ENCODE measurements around the gene UBE2D1. TPM values are rescaled to one million over a fixed set of nuclear protein-coding genes. Genes with fewer than 3 reads are reported as not detected.

Gene UBE2D1
- total RNA-seq, 3 donors from 2014 or later = 17.2 to 18.4 (median 18.4) TPM

DNA sequence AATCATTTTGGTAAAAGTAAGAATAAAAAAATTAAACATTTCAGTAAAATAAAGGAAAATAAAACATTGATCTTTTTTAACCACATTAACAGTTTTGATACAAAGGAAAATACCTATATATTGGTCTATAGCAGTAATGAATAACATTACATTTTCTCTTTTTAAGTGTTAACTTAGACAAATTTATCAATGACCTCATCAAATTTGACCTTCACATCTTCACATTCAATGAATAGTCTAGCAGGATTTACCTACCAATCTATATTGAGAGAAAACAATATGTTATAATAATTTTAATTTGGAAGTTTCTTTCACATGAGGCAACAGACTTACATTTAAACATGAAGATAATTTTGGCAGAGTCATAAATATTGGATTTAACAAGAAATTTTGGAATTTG is 17.9 kb upstream of the UBE2D1 start:
- H3K36me3 ChIP-seq (ENCODE audit: low read depth) = no peaks in the 10 kb centered on the region
- DNase-seq (no peak), ATAC-seq (no peak)
- intact Hi-C loops (cut with DNase I, micrococcal nuclease) = no loop called here
- H3K4me1 ChIP-seq (ENCODE audit: low read depth) = no peaks in the 10 kb centered on the region
- TF ChIP-seq, protein P1, sequence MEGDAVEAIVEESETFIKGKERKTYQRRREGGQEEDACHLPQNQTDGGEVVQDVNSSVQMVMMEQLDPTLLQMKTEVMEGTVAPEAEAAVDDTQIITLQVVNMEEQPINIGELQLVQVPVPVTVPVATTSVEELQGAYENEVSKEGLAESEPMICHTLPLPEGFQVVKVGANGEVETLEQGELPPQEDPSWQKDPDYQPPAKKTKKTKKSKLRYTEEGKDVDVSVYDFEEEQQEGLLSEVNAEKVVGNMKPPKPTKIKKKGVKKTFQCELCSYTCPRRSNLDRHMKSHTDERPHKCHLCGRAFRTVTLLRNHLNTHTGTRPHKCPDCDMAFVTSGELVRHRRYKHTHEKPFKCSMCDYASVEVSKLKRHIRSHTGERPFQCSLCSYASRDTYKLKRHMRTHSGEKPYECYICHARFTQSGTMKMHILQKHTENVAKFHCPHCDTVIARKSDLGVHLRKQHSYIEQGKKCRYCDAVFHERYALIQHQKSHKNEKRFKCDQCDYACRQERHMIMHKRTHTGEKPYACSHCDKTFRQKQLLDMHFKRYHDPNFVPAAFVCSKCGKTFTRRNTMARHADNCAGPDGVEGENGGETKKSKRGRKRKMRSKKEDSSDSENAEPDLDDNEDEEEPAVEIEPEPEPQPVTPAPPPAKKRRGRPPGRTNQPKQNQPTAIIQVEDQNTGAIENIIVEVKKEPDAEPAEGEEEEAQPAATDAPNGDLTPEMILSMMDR (IDR thresholded peaks at IDR 0.05) = no peak
- H3K9me3 ChIP-seq = no peaks in the 10 kb centered on the region
- no peak overlapping the region for H3K4me3 ChIP-seq

DNA sequence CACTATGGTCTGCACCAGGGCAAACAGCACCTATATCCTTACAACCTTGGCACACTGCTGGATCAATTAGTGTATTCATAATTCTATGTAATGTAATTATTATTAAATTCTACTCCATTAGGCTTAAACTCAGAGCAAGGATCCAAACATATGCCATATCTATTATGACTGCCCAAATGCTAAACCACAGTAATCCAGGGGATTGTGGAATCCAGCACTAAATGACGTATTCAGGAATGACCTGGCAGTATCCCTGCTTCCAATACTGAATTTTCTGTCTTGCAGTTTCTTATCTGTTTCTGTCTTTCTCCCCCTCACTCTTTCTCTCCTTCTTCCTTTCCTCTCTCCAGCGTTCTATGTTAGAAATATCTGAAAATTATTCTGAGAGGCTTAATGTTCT is 16.5 kb upstream of the UBE2D1 start:
- no peak for DNase-seq
- Histone ChIP-seq H3K4me1 (ENCODE audit: low read depth) (peaks cover 7% of the 10 kb centered on the region), H3K4me3 (no peak overlapping the region), H3K36me3 (ENCODE audit: low read depth) (no peaks in the 10 kb centered on the region), H3K9me3 (no peaks in the 10 kb centered on the region)
- intact Hi-C loops (cut with DNase I, micrococcal nuclease) = no loop called here
- no peak for ATAC-seq
- TF ChIP-seq, protein P1 (IDR thresholded peaks at IDR 0.05) = no peak

DNA sequence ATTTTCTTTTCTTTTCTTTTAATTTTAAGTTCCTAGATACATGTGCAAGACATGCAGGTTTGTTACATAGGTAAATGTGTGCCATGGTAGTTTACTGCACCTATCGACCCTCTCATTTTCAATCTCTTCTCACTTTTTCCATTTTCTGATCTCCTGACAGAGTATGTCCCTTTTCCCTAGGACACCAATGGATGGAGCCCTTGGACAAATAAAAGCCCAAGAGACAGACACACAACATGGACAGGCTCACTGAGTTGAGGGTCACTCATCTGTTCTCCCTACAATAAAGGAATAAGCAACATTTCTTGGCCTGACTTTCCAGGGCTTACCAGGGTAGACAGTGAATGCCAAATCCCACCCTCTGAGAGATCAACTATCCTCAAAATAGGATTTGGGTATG is 15.2 kb upstream of the UBE2D1 start:
- Histone ChIP-seq H3K9me3 (no peaks in the 10 kb centered on the region), H3K4me1 (ENCODE audit: low read depth) (peaks cover 7% of the 10 kb centered on the region), H3K36me3 (ENCODE audit: low read depth) (no peaks in the 10 kb centered on the region), H3K4me3 (no peak overlapping the region)
- TF ChIP-seq, protein P1 (IDR thresholded peaks at IDR 0.05) = no peak
- DNase-seq (no peak), ATAC-seq (no peak)
- intact Hi-C loops (cut with DNase I, micrococcal nuclease) = no loop called here

DNA sequence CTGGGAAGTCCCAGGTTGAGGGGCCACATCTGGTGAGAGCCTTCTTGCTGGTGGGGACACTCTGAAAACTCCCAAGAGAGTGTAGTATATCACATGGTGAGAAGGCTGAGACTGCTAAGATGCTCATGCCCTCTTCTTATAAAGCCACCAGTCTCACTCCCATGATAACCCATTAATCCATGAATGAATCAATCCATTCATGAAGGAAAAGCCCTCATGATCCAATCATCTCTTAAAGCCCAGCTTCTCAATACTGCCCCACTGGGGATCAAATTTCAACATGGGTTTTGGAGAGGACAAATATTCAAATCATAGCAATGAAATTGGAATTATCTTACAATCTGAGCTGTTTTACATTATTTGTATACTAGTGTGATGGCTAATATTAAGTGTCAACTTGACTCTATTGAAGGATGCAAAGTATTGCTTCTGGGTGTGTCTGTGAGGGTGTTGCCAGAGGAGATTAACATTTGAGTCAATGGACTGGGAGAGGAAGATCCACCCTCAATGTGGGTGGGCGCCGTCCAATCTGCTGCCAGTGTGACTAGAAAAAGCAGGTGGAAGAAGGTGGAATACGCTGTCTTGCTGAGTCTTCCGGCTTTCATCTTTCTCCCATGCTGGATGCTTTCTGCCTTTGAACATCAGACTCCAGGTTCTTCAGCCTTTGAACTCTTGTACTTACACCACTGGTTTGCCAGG is 14.3 kb upstream of the UBE2D1 start:
- peaks cover 7% of the 10 kb centered on the region for H3K4me1 ChIP-seq (ENCODE audit: low read depth)
- H3K9me3 ChIP-seq = no peaks in the 10 kb centered on the region
- no peak overlapping the region for H3K4me3 ChIP-seq
- ATAC-seq (no peak), DNase-seq (no peak)
- no peaks in the 10 kb centered on the region for H3K36me3 ChIP-seq (ENCODE audit: low read depth)
- intact Hi-C loops (cut with DNase I, micrococcal nuclease) = no loop called here
- TF ChIP-seq, protein P1 (IDR thresholded peaks at IDR 0.05) = no peak

DNA sequence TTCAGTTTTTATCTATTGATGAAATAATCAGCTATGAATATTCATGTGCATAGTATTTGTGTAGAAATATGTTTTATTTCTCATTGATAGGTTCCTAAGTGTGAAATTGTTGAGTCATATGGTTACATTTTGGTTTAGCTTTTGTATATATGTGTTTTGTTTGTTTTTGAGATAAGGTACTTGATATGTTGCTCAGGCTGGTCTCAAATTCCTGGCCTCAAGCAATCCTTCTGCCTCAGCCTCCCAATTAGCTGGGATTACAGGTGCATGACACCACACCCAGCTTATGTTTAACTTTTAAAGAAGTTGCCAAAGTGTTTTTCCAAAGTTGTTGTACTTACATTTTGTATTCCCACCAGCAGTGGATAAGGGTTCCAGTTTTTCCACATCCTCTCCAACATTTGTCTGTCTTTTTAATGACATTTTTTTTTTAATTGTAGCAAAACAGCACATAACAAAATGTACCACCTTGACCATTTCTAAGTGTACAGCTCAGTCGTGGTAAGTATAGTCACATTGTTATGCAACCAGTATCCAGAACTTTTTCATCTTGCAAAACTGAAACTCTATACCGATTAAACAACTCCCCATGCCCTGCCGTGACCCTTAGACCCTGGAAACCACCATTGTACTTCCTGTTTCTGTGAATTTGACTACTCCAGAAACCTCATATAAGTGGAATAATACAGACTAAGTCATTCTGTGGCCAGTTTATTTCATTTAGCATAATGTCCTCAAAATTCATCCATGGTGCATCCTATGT is 12.6 kb upstream of the UBE2D1 start:
- H3K36me3 ChIP-seq (ENCODE audit: low read depth) = no peaks in the 10 kb centered on the region
- H3K4me1 ChIP-seq (ENCODE audit: low read depth) = peaks cover 7% of the 10 kb centered on the region
- ATAC-seq (peak; percentile 91), DNase-seq (peak in 1 of 3 donors; percentile 51)
- H3K9me3 ChIP-seq = no peaks in the 10 kb centered on the region
- TF ChIP-seq, protein P1 (IDR thresholded peaks at IDR 0.05) = no peak
- H3K4me3 ChIP-seq = no peak overlapping the region
- intact Hi-C loops (cut with DNase I, micrococcal nuclease) = no loop called here
